GM18511 (cell line): ENCODE data around the gene ABHD8.

ENCODE experiments used
- ATAC-seq: cut with Tn5 transposase; IDR thresholded peaks from one replicate; pipeline ENCODE4 v1.9.1; 2021; ENCODE audit warnings: mild to moderate bottlenecking, moderate library complexity; ENCODE audit not compliant: unreplicated experiment

The ABHD8 gene

GRCh38 chr19:17333611-17334413 is 30.6 kb upstream of the ABHD8 start:
- ATAC-seq: no peak

- no peak for ATAC-seq
Measured at GRCh38 chr19:17332677-17333581, 29.7 kb upstream of the ABHD8 start.

- ATAC-seq: no peak
Measured at GRCh38 chr19:17332360-17332676, 29.1 kb upstream of the ABHD8 start.

- no peak for ATAC-seq
Measured at GRCh38 chr19:17331045-17331558, 27.9 kb upstream of the ABHD8 start.

- ATAC-seq: no peak
Measured at GRCh38 chr19:17330262-17331044, 27.2 kb upstream of the ABHD8 start.

- no peak for ATAC-seq
Measured at GRCh38 chr19:17329366-17330261, 26.4 kb upstream of the ABHD8 start.

GRCh38 chr19:17328517-17329365 is 25.5 kb upstream of the ABHD8 start:
- no peak for ATAC-seq

GRCh38 chr19:17327654-17328516 is 24.7 kb upstream of the ABHD8 start:
- no peak for ATAC-seq

- ATAC-seq: no peak
Measured at GRCh38 chr19:17327068-17327653, 23.9 kb upstream of the ABHD8 start.

GRCh38 chr19:17326595-17326966 is 23.4 kb upstream of the ABHD8 start:
- ATAC-seq: no peak

GRCh38 chr19:17325881-17326594 is 22.8 kb upstream of the ABHD8 start:
- ATAC-seq: no peak

GRCh38 chr19:17325133-17325532 is 21.9 kb upstream of the ABHD8 start:
- ATAC-seq: no peak

GRCh38 chr19:17324357-17325114 is 21.3 kb upstream of the ABHD8 start:
- no peak for ATAC-seq

GRCh38 chr19:17323964-17324332 is 20.7 kb upstream of the ABHD8 start:
- ATAC-seq: no peak

GRCh38 chr19:17323300-17323963 is 20.2 kb upstream of the ABHD8 start:
- no peak for ATAC-seq

GRCh38 chr19:17322854-17323253 is 19.6 kb upstream of the ABHD8 start:
- no peak for ATAC-seq
